Inflammatory macrophage (primary cell): Measurements from ENCODE around the gene SUSD2.
"Not testable (repeated sequence)": the region's sequence is repeated elsewhere in the genome, so short reads cannot be mapped to it uniquely, and the experiment has no call there.

ENCODE experiments used
- DNase-seq, 2 donors: peaks; one replicate each; pipeline ENCODE4 v3.0.0-alpha.2; 2020 to 2022
- total RNA-seq, 18 experiments: gene quantifications; one replicate each; lab custom pipeline; 2026; ENCODE audit warnings: mixed read lengths in 6 of 18, inconsistent platforms in 2 of 18; lab: John Stamatoyannopoulos, UW

The SUSD2 gene
- 0 to 0.84 (median 0.12) reads per million in 18 experiments for total RNA-seq

- DNase-seq = no peak
Observed at GRCh38 chr22:24181088-24181995, at the start of gene SUSD2. Gene SUSD2 (plus strand): TSS chr22:24181487. CDS start chr22:24181520, 33 bp downstream.

- no peak for DNase-seq
Observed at GRCh38 chr22:24133187-24133965, 47.9 kb upstream of the SUSD2 start.

- peak; percentile 92 to 95 for DNase-seq
Observed at GRCh38 chr22:24134090-24134846, 47.0 kb upstream of the SUSD2 start.

- DNase-seq = not testable (repeated sequence)
Observed at GRCh38 chr22:24136533-24136932, 44.8 kb upstream of the SUSD2 start.

- no peak for DNase-seq
Observed at GRCh38 chr22:24137595-24137994, 43.7 kb upstream of the SUSD2 start.

GRCh38 chr22:24138649-24139420 lies 42.5 kb upstream of the SUSD2 start:
- no peak for DNase-seq

- peak; percentile 61 to 63 for DNase-seq
Observed at GRCh38 chr22:24140357-24140756, 40.9 kb upstream of the SUSD2 start.

GRCh38 chr22:24141586-24141985 lies 39.7 kb upstream of the SUSD2 start:
- no peak for DNase-seq

GRCh38 chr22:24142241-24142640 lies 39.0 kb upstream of the SUSD2 start:
- no peak for DNase-seq

GRCh38 chr22:24142831-24143230 lies 38.5 kb upstream of the SUSD2 start:
- DNase-seq = no peak

GRCh38 chr22:24144056-24144777 lies 37.1 kb upstream of the SUSD2 start:
- no peak for DNase-seq

- no peak for DNase-seq
Observed at GRCh38 chr22:24144778-24145085, 36.6 kb upstream of the SUSD2 start.

GRCh38 chr22:24145446-24146193 lies 35.7 kb upstream of the SUSD2 start:
- DNase-seq = no peak

GRCh38 chr22:24146194-24146616 lies 35.1 kb upstream of the SUSD2 start:
- peak; percentile 73 to 79 for DNase-seq

GRCh38 chr22:24146791-24147353 lies 34.4 kb upstream of the SUSD2 start:
- peak; percentile 19 to 41 for DNase-seq

GRCh38 chr22:24147666-24148065 lies 33.6 kb upstream of the SUSD2 start:
- no peak for DNase-seq

GRCh38 chr22:24148266-24149197 lies 32.8 kb upstream of the SUSD2 start:
- DNase-seq = no peak

- no peak for DNase-seq
Observed at GRCh38 chr22:24149198-24149590, 32.1 kb upstream of the SUSD2 start.

- peak; percentile 9 to 23 for DNase-seq
Observed at GRCh38 chr22:24153353-24153752, 27.9 kb upstream of the SUSD2 start.
